Right lobe of liver (tissue), 4 donors: ENCODE data around the gene ZCCHC14.

Experiments used
- POLR2A ChIP-seq: fragments of 450-650 bp; IDR thresholded peaks from one replicate; pipeline ENCODE4 v1.6.1; 2017; ENCODE audit warnings: antibody characterized with exemption, mild to moderate bottlenecking
- TF ChIP-seq, protein P1 (sequence below), 4 donors: fragments of 200-600 bp in 3 of 4; fragments of 450-650 bp in 1 of 4; IDR thresholded peaks; one replicate each; pipeline versions ENCODE4 v1.5.1 to v1.8.0; 2016 to 2022; ENCODE audit warnings: antibody characterized with exemption in 4 of 4, mild to moderate bottlenecking in 2 of 4
- donor health status: DM: no; HTN: no; CAD: no.
- donor health status: DM: no; HTN: no; CAD: no.
- donor health status: DM: no; HTN: yes; CAD: no.

GRCh38 chr16:87420026-87421002 is 72.5 kb downstream of the ZCCHC14 start:
- TF ChIP-seq, protein P1, sequence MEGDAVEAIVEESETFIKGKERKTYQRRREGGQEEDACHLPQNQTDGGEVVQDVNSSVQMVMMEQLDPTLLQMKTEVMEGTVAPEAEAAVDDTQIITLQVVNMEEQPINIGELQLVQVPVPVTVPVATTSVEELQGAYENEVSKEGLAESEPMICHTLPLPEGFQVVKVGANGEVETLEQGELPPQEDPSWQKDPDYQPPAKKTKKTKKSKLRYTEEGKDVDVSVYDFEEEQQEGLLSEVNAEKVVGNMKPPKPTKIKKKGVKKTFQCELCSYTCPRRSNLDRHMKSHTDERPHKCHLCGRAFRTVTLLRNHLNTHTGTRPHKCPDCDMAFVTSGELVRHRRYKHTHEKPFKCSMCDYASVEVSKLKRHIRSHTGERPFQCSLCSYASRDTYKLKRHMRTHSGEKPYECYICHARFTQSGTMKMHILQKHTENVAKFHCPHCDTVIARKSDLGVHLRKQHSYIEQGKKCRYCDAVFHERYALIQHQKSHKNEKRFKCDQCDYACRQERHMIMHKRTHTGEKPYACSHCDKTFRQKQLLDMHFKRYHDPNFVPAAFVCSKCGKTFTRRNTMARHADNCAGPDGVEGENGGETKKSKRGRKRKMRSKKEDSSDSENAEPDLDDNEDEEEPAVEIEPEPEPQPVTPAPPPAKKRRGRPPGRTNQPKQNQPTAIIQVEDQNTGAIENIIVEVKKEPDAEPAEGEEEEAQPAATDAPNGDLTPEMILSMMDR (IDR thresholded peaks at IDR 0.05), result peak; percentile 12 to 34 (median 22)
- no peak for TF ChIP-seq POLR2A
